Fibroblast of mammary gland (primary cell): ENCODE data around the gene ZDHHC14.
A peak's percentile ranks its signal among the peaks of the same experiment; 100 is the strongest.

Experiments used
- DNase-seq: peaks from one replicate; pipeline ENCODE4 v3.0.0-alpha.2; 2010; ENCODE audit warnings: low read depth
- H3K4me3 ChIP-seq: 2 replicates; pipeline ENCODE4 v1.5.1; 2011; ENCODE audit warnings: low read depth, mild to moderate bottlenecking, low read length, moderate library complexity; ENCODE audit not compliant: control insufficient read depth
- CTCF ChIP-seq: conservative IDR thresholded peaks from 2 replicates; pipeline ENCODE4 v1.5.1; 2011; ENCODE audit warnings: low read depth, low read length, inconsistent platforms; ENCODE audit not compliant: control insufficient read depth, insufficient read depth

Gene ZDHHC14

DNA sequence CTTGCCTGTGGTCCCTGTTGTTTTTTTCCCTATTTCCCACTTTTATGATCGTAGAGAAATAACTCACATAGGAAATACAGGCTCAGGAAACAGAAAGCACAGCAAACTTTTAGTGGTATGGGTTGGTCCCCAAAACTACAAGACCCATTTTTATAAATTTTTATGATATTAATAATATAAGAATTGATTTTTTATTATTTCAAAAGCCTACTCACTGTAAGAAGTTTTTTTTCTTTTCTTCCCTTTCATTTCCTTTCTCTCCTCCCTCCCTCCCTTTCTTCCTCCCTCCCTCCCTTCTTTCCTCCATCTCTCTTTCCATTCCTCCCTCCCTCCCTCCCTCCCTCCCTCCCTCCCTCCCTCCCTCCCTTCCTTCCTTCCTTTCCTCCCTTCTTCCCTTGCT is 141.5 kb downstream of the ZDHHC14 start:
- DNase-seq, result no peak
- no peak for TF ChIP-seq CTCF
- H3K4me3 ChIP-seq, result no peak overlapping the region

DNA sequence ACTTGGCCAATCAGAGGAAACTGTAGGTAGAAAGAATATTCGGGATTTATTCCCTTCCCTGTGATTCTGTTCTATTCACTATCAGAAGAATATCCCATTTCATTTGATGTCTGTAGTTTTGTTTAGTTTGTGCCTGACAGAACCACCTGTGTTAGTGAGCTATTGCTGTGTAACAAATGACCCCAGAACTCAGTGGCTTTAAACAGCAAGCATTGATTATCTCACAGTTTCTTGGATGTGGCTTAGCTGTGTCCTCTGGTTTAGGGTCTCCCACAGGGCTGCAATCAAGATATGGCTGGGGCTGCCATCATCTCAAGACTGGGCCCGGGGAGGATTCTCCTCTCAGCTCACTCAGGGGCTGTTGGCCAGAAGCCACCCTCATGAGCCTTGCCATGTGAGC is 143.7 kb downstream of the ZDHHC14 start:
- TF ChIP-seq CTCF, result no peak
- no peak overlapping the region for H3K4me3 ChIP-seq
- no peak for DNase-seq

GRCh38 chr6:157525292-157525889 is 144.4 kb downstream of the ZDHHC14 start:
- TF ChIP-seq CTCF, result no peak
- H3K4me3 ChIP-seq, result no peak overlapping the region

GRCh38 chr6:157525918-157526425 is 145.0 kb downstream of the ZDHHC14 start:
- H3K4me3 ChIP-seq, result no peak overlapping the region
- DNase-seq, result no peak
- no peak for TF ChIP-seq CTCF

More at GRCh38 chr6:157525292-157525889, 144.4 kb downstream of the ZDHHC14 start:
- no peak for DNase-seq

DNA sequence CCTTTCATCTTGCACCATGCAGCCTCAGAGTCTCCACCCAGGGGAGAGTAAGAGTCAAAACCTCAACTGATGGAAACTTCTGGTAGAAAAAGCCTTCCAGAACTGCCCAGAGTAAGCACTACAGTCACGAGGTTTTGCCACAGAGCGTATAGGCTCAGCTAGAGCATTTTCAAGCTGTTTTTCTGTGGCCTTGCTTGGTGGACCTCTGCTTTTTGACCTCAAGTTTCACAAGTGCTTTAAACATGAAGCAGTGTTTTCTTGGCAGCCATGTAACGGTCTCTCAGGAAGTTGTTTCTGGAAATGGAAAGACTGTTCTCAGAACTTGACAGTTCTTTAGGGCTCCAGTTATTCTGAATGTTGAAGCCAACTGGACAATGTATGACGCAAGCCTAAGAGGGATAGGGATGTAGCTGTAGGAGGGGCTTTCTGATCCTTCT is 146.5 kb downstream of the ZDHHC14 start:
- no peak overlapping the region for H3K4me3 ChIP-seq
- peak; percentile 63 for DNase-seq
- TF ChIP-seq CTCF, result no peak

DNA sequence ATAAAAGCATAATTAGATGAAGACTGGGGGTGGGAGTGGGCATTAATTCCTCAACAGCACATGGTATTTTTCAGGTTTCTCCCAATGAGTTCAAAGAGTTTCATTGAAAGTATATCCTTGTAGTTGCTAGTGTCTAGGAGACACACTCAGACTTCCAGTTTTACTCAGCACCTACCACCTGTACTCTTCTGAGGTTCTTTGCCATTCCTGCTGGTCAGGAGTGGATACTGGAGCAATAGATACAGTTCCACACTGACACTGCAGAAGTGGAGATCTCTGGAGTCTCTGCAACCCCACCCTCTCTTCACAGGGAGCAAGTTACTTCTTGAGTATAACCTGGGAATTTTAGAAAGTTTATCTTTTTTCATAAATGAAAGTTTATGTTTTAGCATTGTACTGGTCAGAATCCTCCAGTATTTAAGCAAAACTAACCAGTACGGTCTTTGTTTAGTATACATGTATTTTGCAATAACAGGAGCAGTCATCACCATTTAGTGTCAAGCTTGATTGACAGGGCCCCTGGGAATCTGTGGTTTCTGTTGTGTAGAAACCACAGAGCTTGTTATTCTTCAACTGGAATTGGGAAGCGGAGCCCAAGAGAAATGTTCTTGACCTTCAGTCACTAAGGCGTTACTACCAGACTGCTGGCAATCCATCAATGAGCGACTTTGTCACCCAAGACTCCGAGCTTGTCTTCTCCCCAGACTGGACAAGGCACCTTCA is 148.1 kb downstream of the ZDHHC14 start:
- no peak overlapping the region for H3K4me3 ChIP-seq
- no peak for TF ChIP-seq CTCF
- peak; percentile 86 for DNase-seq
